IPS-18a (cell line): ENCODE results near the gene CCT6A.
"Not testable (repeated sequence)": the region's sequence is repeated elsewhere in the genome, so short reads cannot be mapped to it uniquely, and the experiment has no call there.

Source experiments
- H3K27ac ChIP-seq: one replicate; pipeline ENCODE4 v1.5.1; 2013; ENCODE audit warnings: low read length
- H3K27me3 ChIP-seq: one replicate; pipeline ENCODE4 v1.6.1; 2013; ENCODE audit warnings: mild to moderate bottlenecking, low read length; ENCODE audit not compliant: control insufficient read depth, insufficient read depth
- H3K36me3 ChIP-seq: one replicate; pipeline ENCODE4 v1.6.1; 2013; ENCODE audit warnings: low read depth, low read length; ENCODE audit not compliant: control insufficient read depth
- H3K4me1 ChIP-seq: one replicate; pipeline ENCODE4 v1.6.1; 2013; ENCODE audit warnings: low read depth, low read length; ENCODE audit not compliant: control insufficient read depth
- H3K4me3 ChIP-seq: one replicate; pipeline ENCODE4 v1.5.1; 2013; ENCODE audit warnings: low read length
- H3K9ac ChIP-seq: one replicate; pipeline ENCODE4 v1.6.1; 2013; ENCODE audit warnings: mild to moderate bottlenecking, low read length, moderate library complexity
- H3K9me3 ChIP-seq: one replicate; pipeline ENCODE4 v1.6.1; 2013; ENCODE audit warnings: low read depth, low read length; ENCODE audit not compliant: control insufficient read depth

CCT6A gene

DNA sequence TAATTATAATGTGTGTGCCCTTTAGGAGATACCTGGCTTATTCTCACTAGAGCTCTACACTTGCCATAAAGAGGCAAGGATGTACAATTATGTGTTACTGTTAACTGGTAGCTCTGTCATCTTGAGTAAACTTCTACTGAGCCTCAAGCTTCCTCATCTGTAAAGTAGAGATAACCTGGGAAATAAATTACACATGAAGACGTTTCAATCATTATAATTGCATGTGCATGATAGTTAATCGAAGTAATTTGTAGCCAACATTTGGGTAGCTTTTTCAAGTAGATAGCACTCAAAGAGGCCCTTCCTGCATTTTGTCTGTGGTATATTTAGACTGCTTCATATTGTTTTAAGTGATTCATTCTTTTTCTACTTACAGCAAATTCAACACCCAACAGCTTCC, 2.4 kb downstream of the CCT6A start:
- no peak overlapping the region for H3K4me3 ChIP-seq
- H3K9ac ChIP-seq: peak overlapping the region; percentile 85
- H3K4me1 ChIP-seq: peaks cover 12% of the 10 kb centered on the region
- H3K27ac ChIP-seq: no peak overlapping the region
- no peaks in the 10 kb centered on the region for H3K27me3 ChIP-seq
- H3K9me3 ChIP-seq: no peaks in the 10 kb centered on the region
- H3K36me3 ChIP-seq: peaks cover 63% of the 10 kb centered on the region

DNA sequence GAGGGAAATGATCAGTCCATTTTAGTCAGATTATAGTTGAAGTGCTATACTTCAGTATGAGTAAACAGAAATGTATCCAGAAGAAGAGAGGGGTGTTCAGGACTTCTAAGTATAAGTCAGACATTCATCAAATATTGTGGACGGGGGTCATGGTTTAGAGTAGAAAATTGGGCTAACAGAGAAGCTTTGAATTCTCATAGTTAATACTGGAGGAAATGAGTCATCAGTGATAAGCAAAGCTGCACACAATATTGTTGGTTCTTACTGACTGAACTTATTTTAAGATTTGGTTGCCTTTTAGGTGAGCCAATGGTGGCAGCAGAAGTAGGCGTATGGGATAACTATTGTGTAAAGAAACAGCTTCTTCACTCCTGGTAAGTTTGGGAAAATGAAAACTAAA, 10.8 kb downstream of the CCT6A start:
- Histone ChIP-seq H3K36me3 (peaks cover 62% of the 10 kb centered on the region), H3K27me3 (no peaks in the 10 kb centered on the region), H3K4me3 (no peak overlapping the region), H3K27ac (no peak overlapping the region), H3K9ac (no peak overlapping the region), H3K4me1 (peaks cover 3% of the 10 kb centered on the region), H3K9me3 (no peaks in the 10 kb centered on the region)

- H3K27ac ChIP-seq: no peak overlapping the region
- H3K9ac ChIP-seq: peak overlapping the region; percentile 78
- peaks cover 54% of the 10 kb centered on the region for H3K36me3 ChIP-seq
Measured at GRCh38 chr7:56063500-56063881, 11.9 kb downstream of the CCT6A start.

GRCh38 chr7:56063882-56064625, 12.5 kb downstream of the CCT6A start, which contains the start of gene SUMF2:
Gene SUMF2, plus strand, starts transcription at chr7:56064286. Its CDS starts 26 bp downstream, at chr7:56064312.
- Histone ChIP-seq H3K27ac (peak within 1 kb of the TSS; percentile 84), H3K4me1 (peaks cover 3% of the 10 kb centered on the region), H3K9ac (peak within 1 kb of the TSS; percentile 78), H3K4me3 (peak within 1 kb of the TSS; percentile 81), H3K36me3 (peaks cover 54% of the 10 kb centered on the region), H3K9me3 (no peaks in the 10 kb centered on the region), H3K27me3 (no peaks in the 10 kb centered on the region)

More at GRCh38 chr7:56063500-56063881, 11.9 kb downstream of the CCT6A start:
- Histone ChIP-seq H3K27me3 (no peaks in the 10 kb centered on the region), H3K4me1 (peaks cover 3% of the 10 kb centered on the region), H3K9me3 (no peaks in the 10 kb centered on the region), H3K4me3 (peak overlapping the region; percentile 81)

- not testable (repeated sequence) for H3K27ac ChIP-seq, H3K4me1 ChIP-seq, H3K9ac ChIP-seq, H3K4me3 ChIP-seq, H3K27me3 ChIP-seq, H3K9me3 ChIP-seq
- peaks cover 40% of the 10 kb centered on the region for H3K36me3 ChIP-seq
Measured at GRCh38 chr7:56066376-56066775, 14.8 kb downstream of the CCT6A start.

GRCh38 chr7:56074371-56074791, 22.8 kb downstream of the CCT6A start:
- Histone ChIP-seq H3K27me3 (no peaks in the 10 kb centered on the region), H3K4me3 (no peak overlapping the region), H3K36me3 (peaks cover 22% of the 10 kb centered on the region), H3K9ac (no peak overlapping the region), H3K4me1 (peaks cover 2% of the 10 kb centered on the region), H3K27ac (no peak overlapping the region), H3K9me3 (no peaks in the 10 kb centered on the region)

- Histone ChIP-seq H3K4me3 (no peak overlapping the region), H3K27ac (no peak overlapping the region), H3K9me3 (no peaks in the 10 kb centered on the region), H3K36me3 (peaks cover 21% of the 10 kb centered on the region), H3K9ac (no peak overlapping the region), H3K4me1 (peaks cover 2% of the 10 kb centered on the region), H3K27me3 (no peaks in the 10 kb centered on the region)
Measured at GRCh38 chr7:56077681-56078080, 26.1 kb downstream of the CCT6A start.

- Histone ChIP-seq H3K27ac (no peak overlapping the region), H3K4me1 (peaks cover 2% of the 10 kb centered on the region), H3K27me3 (no peaks in the 10 kb centered on the region), H3K9me3 (no peaks in the 10 kb centered on the region), H3K4me3 (no peak overlapping the region), H3K36me3 (peaks cover 21% of the 10 kb centered on the region), H3K9ac (no peak overlapping the region)
Measured at GRCh38 chr7:56078196-56078595, 26.6 kb downstream of the CCT6A start.

GRCh38 chr7:56079450-56080185, 28.1 kb downstream of the CCT6A start:
- H3K4me3 ChIP-seq: no peak overlapping the region
- no peaks in the 10 kb centered on the region for H3K27me3 ChIP-seq
- no peaks in the 10 kb centered on the region for H3K4me1 ChIP-seq
- H3K9me3 ChIP-seq: no peaks in the 10 kb centered on the region
- no peak overlapping the region for H3K9ac ChIP-seq
- H3K36me3 ChIP-seq: peaks cover 21% of the 10 kb centered on the region
- no peak overlapping the region for H3K27ac ChIP-seq

DNA sequence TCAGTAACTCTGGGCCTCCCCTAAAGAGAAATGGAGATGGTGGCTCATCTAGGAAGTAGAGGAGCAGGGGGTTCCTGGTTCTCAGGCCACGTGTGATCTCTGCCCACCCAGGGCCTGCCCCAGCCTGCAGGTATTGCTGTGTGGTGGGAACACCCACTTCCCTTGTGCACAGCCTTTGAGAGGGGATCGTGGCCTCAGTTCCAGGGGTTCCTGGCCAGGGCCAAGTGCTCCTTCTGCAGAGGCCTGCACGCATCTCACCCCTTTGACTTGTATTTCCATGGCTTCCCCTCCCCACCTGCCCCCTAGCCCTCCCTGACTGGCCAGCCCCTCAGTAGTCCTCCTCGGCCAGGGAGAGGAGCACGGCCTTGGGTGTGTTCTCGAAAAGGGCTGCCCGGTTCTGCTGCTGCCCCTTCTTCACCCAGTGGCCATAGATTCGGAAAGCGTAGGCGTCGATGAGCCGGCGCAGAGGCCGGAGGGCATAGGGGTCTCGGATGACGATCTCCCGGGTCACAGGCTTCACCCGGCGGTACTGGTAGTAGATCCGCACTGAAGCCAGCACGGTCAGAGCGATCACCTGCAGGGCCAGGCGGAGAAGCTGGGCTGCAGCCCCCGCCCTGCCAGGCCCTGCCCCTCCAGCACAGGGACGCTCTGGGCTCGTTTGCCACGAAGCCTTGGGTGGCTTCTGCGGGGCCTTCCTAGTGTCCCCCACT, 29.3 kb downstream of the CCT6A start:
- H3K9ac ChIP-seq, H3K4me1 ChIP-seq, H3K27me3 ChIP-seq, H3K4me3 ChIP-seq, H3K9me3 ChIP-seq, H3K27ac ChIP-seq: not testable (repeated sequence)
- peaks cover 21% of the 10 kb centered on the region for H3K36me3 ChIP-seq

DNA sequence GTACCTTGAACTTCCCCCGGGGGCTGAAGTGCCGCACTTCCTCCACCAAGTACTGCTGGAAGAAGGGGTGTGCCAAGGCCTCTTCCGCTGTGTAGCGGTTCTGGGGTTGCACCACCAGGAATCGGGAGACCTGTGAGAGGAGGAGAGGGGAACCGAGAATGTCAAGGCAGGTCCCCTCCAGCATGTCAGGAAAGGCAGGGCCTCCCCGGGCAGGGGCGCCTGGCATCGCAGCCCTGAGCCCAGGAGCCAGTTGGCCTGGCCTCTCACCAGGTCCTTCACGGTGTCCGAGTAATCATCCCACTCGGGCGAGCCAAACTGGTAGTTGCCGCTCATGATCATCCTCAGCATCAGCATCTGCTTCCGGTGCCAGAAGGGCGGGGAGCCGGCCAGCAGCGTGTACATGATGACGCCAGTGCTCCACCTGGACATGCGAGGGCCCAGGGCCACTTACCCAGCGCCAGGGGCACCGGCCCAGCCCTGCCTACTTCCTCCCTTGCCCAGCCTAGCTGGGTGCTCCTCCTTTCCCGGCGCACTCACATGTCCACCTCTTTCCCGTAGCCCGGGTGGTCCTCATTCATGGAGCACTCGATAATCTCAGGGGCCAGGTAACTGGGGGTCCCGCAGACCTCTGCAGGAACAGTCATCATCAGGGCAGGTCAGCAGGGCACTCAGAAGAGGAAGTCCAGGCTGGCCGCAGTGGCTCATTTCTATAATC, 30.2 kb downstream of the CCT6A start:
- Histone ChIP-seq H3K4me3 (no peak overlapping the region), H3K4me1 (no peaks in the 10 kb centered on the region), H3K27me3 (no peaks in the 10 kb centered on the region), H3K36me3 (peaks cover 18% of the 10 kb centered on the region), H3K9ac (no peak overlapping the region), H3K9me3 (no peaks in the 10 kb centered on the region), H3K27ac (no peak overlapping the region)
